HG02798 (cell line): ENCODE data around the gene LSM12.

ENCODE experiments used
- ATAC-seq: cut with Tn5 transposase; IDR thresholded peaks from one replicate; pipeline ENCODE4 v1.9.1; 2021; ENCODE audit warnings: mild to moderate bottlenecking; ENCODE audit not compliant: unreplicated experiment, poor library complexity

The LSM12 gene

GRCh38 chr17:44097110-44097958 is 30.9 kb upstream of the LSM12 start:
- ATAC-seq, result no peak

- ATAC-seq, result no peak
These were observed 29.4 kb upstream of the LSM12 start for GRCh38 chr17:44095647-44096496.

- no peak for ATAC-seq
These were observed 28.8 kb upstream of the LSM12 start for GRCh38 chr17:44095388-44095646.

- no peak for ATAC-seq
These were observed 28.4 kb upstream of the LSM12 start for GRCh38 chr17:44094701-44095387.

- no peak for ATAC-seq
These were observed 26.9 kb upstream of the LSM12 start for GRCh38 chr17:44093231-44093900.

GRCh38 chr17:44092051-44092450 is 25.6 kb upstream of the LSM12 start:
- no peak for ATAC-seq

- ATAC-seq, result no peak
These were observed 24.9 kb upstream of the LSM12 start for GRCh38 chr17:44091200-44091997.

GRCh38 chr17:44088254-44088653 is 21.8 kb upstream of the LSM12 start:
- ATAC-seq, result no peak

- no peak for ATAC-seq
These were observed 20.8 kb upstream of the LSM12 start for GRCh38 chr17:44087319-44087718.

GRCh38 chr17:44086364-44087311 is 20.2 kb upstream of the LSM12 start:
- no peak for ATAC-seq

- no peak for ATAC-seq
These were observed 19.4 kb upstream of the LSM12 start for GRCh38 chr17:44085908-44086307.

- no peak for ATAC-seq
These were observed 18.4 kb upstream of the LSM12 start for GRCh38 chr17:44084921-44085320.

GRCh38 chr17:44084131-44084538 is 17.7 kb upstream of the LSM12 start:
- ATAC-seq, result no peak

GRCh38 chr17:44083250-44083849 is 16.9 kb upstream of the LSM12 start:
- ATAC-seq, result no peak

- no peak for ATAC-seq
These were observed 15.9 kb upstream of the LSM12 start for GRCh38 chr17:44082256-44082927.

- no peak for ATAC-seq
These were observed 15.2 kb upstream of the LSM12 start for GRCh38 chr17:44081681-44082080.

GRCh38 chr17:44079877-44080821 is 13.7 kb upstream of the LSM12 start:
- no peak for ATAC-seq
